Left ventricle myocardium superior (tissue), 1 donor: ENCODE data around the gene ARPC5L. TPM values are rescaled to one million over a fixed set of nuclear protein-coding genes. Genes with fewer than 3 reads are reported as not detected.
A peak's percentile ranks its signal among the peaks of the same experiment; 100 is the strongest.
"Not testable (repeated sequence)": the region's sequence is repeated elsewhere in the genome, so short reads cannot be mapped to it uniquely, and the experiment has no call there.

ENCODE experiments used
- ATAC-seq: fragments of 200-7000 bp; cut with Tn5 transposase; one replicate; pipeline ENCODE4 v1.9.1; 2020; ENCODE audit warnings: mild to moderate bottlenecking, moderate library complexity
- DNase-seq: peaks from one replicate; pipeline ENCODE4 v3.0.0-alpha.2; 2020
- intact Hi-C: fragments of 100-400 bp; cut with micrococcal nuclease; formaldehyde crosslinking; loops from one replicate; pipeline ENCODE4 v1.11.0; 2022
- total RNA-seq: library from RNA; stranded (reverse); fragmentation: NEBNext Ultra II Directional; extraction: Animal tissue kit (Norgen Biotek cat#: 25700); gene quantifications from one replicate; pipeline ENCODE4 v1.2.1, GENCODE V29; 2021
- donor health status: DM: no; HTN: yes; CAD: no; lungs with severe emphysema.

Gene ARPC5L
- total RNA-seq, 1 donor from 2014 or later: 41.1 TPM

GRCh38 chr9:124839612-124840299 is 22.2 kb upstream of the ARPC5L start:
- ATAC-seq (no peak), DNase-seq (no peak)
- intact Hi-C loops: no loop called here

- ATAC-seq (peak; percentile 20), DNase-seq (peak; percentile 30)
- intact Hi-C loops: no loop called here
Observed at GRCh38 chr9:124840300-124840833, 21.6 kb upstream of the ARPC5L start.

GRCh38 chr9:124841075-124841821 is 20.7 kb upstream of the ARPC5L start:
- no peak for DNase-seq
- intact Hi-C loops: no loop called here
- no peak for ATAC-seq

GRCh38 chr9:124843456-124844034 is 18.4 kb upstream of the ARPC5L start:
- DNase-seq (no peak), ATAC-seq (no peak)
- intact Hi-C loops: no loop called here

GRCh38 chr9:124844291-124844690 is 17.6 kb upstream of the ARPC5L start:
- no peak for DNase-seq
- intact Hi-C loops: no loop called here
- ATAC-seq: no peak

- ATAC-seq, DNase-seq, intact Hi-C loops: not testable (repeated sequence)
Observed at GRCh38 chr9:124846467-124846866, 15.5 kb upstream of the ARPC5L start.

- ATAC-seq: no peak
- DNase-seq: no peak
- intact Hi-C loops: no loop called here
Observed at GRCh38 chr9:124846969-124847368, 15.0 kb upstream of the ARPC5L start.

GRCh38 chr9:124849801-124850200 is 12.1 kb upstream of the ARPC5L start:
- ATAC-seq (no peak), DNase-seq (peak; percentile 30)
- intact Hi-C loops: loop anchor here (5.0 kb wide), 1 partner anchor 78 kb away; the partner anchor contains the start of gene NR6A1

GRCh38 chr9:124852121-124852828 is 9.7 kb upstream of the ARPC5L start:
- peak; percentile 75 for ATAC-seq
- DNase-seq: peak; percentile 69
- intact Hi-C loops: loop anchor here (5.0 kb wide), 1 partner anchor 80 kb away; the partner anchor contains the start of gene NR6A1

- peak; percentile 92 for DNase-seq
- peak; percentile 90 for ATAC-seq
- intact Hi-C loops: loop anchor here (5.0 kb wide), 1 partner anchor 81 kb away; the partner anchor contains the start of gene NR6A1
Observed at GRCh38 chr9:124852829-124853531, 8.9 kb upstream of the ARPC5L start, which contains the start of gene WDR38. Gene WDR38 (plus strand): TSS chr9:124853460. CDS start chr9:124853532, 72 bp downstream.

GRCh38 chr9:124853605-124854143 is 8.3 kb upstream of the ARPC5L start:
- ATAC-seq (peak; percentile 0), DNase-seq (no peak)
- intact Hi-C loops: loop anchor here (5.0 kb wide), 1 partner anchor 81 kb away; the partner anchor contains the start of gene NR6A1

- no peak for DNase-seq
- intact Hi-C loops: loop anchor here (5.0 kb wide), 1 partner anchor 82 kb away; the partner anchor contains the start of gene NR6A1
- no peak for ATAC-seq
Observed at GRCh38 chr9:124854161-124854560, 7.8 kb upstream of the ARPC5L start.

GRCh38 chr9:124854822-124855221 is 7.1 kb upstream of the ARPC5L start:
- DNase-seq: no peak
- no peak for ATAC-seq
- intact Hi-C loops: loop anchor here (5.0 kb wide), 1 partner anchor 83 kb away; the partner anchor contains the start of gene NR6A1

GRCh38 chr9:124855566-124855943 is 6.4 kb upstream of the ARPC5L start:
- ATAC-seq: no peak
- intact Hi-C loops: no loop called here
- no peak for DNase-seq

GRCh38 chr9:124855944-124856765 is 5.8 kb upstream of the ARPC5L start:
- no peak for DNase-seq
- intact Hi-C loops: no loop called here

GRCh38 chr9:124857533-124858162 is 4.3 kb upstream of the ARPC5L start:
- ATAC-seq: no peak
- intact Hi-C loops: no loop called here
- DNase-seq: no peak

More at GRCh38 chr9:124855944-124856765, 5.8 kb upstream of the ARPC5L start:
- no peak for ATAC-seq
